Mucosa of descending colon (tissue), 3 donors: ENCODE results near the gene TNK1. TPM values are rescaled to one million over a fixed set of nuclear protein-coding genes. Genes with fewer than 3 reads are reported as not detected.

ENCODE experiments used
- ATAC-seq: fragments of 200-7000 bp; cut with Tn5 transposase; one replicate; pipeline ENCODE4 v1.9.1; 2020; ENCODE audit warnings: mild to moderate bottlenecking, moderate library complexity
- DNase-seq, 3 donors: peaks; one replicate each; pipeline ENCODE4 v3.0.0-alpha.2; 2020
- H3K36me3 ChIP-seq: fragments of 200-600 bp; one replicate; pipeline ENCODE4 v1.8.0; 2021; ENCODE audit warnings: low read depth, mild to moderate bottlenecking
- H3K4me1 ChIP-seq: fragments of 200-600 bp; one replicate; pipeline ENCODE4 v1.8.0; 2021; ENCODE audit warnings: low read depth, mild to moderate bottlenecking
- H3K4me3 ChIP-seq: fragments of 200-600 bp; one replicate; pipeline ENCODE4 v1.8.0; 2021; ENCODE audit warnings: mild to moderate bottlenecking
- H3K9me3 ChIP-seq: fragments of 200-600 bp; one replicate; pipeline ENCODE4 v1.8.0; 2021; ENCODE audit warnings: mild to moderate bottlenecking
- intact Hi-C, 2 donors: fragments of 100-400 bp; cut with DNase I in 1 of 2; cut with micrococcal nuclease in 1 of 2; formaldehyde crosslinking; loops; one replicate each; pipeline versions ENCODE4 v1.11.0 to v1.11.1; 2022; cut with DNase I, micrococcal nuclease
- total RNA-seq, 3 donors: library from RNA; stranded (reverse); fragmentation: NEBNext Ultra II Directional in 2 of 3; extraction: Animal tissue kit (Norgen Biotek cat#: 25700) in 2 of 3; gene quantifications; one replicate each; pipeline versions ENCODE4 v1.2.1 to v1.2.4, GENCODE V29; 2021 to 2023
- TF ChIP-seq, protein P1 (sequence below): fragments of 200-600 bp; IDR thresholded peaks from one replicate; pipeline ENCODE4 v1.8.0; 2022; ENCODE audit warnings: antibody characterized with exemption, mild to moderate bottlenecking
- donor health status: DM: no; HTN: no; CAD: no; lungs with moderate emphysema.
- donor health status: DM: no; HTN: no; CAD: no.
- donor health status: DM: no; HTN: yes; CAD: no.

The TNK1 gene
- total RNA-seq, 3 donors from 2014 or later: 16.4 to 29.5 (median 20.7) TPM

DNA sequence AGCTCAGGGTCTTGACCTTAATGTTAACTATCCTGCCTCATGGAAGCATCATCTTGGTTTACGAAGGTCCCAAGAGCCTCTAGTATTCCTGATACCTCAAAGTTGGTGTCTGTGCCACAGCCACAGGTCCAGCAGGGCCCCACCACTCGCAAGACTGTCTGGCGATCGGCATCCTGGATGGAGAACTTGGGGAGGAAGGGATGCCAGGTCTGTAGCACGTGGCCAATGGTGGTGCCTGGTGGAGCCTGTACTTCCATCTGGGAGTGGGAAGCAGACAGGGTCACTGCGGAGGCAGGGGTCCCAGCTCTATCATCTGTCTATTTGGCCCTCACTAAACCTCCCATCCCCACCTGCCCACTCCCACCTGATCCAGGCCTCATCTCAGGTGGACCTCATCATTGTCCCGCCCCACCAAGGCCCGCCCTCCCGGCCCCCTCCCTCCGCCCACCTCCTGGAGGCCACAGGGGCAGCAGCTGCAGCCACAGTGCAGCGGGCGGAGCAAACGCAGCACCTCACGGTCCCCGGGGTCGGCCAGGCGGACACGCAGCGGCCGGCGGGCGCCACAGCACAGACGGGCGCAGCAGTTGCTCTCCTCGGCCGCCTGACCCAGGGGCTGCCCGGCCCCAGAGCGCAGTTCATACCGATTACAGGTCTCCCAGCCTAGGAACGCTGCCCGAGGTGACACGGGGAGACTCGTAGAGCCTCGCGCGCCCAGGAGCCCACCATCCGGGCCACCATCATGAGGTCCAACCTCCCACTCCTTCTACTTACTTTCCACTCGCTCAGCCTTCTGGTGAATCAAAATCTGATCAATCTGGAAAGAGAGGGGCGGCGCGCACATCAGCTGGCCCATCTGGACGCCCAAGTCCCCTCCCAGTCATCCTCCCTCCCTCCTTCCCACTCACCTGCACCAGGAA lies 12.1 kb downstream of the TNK1 start:
- Histone ChIP-seq H3K4me3 (no peak overlapping the region), H3K4me1 (peaks cover 8% of the 10 kb centered on the region)
- DNase-seq: peak in 1 of 3 donors; percentile 40

DNA sequence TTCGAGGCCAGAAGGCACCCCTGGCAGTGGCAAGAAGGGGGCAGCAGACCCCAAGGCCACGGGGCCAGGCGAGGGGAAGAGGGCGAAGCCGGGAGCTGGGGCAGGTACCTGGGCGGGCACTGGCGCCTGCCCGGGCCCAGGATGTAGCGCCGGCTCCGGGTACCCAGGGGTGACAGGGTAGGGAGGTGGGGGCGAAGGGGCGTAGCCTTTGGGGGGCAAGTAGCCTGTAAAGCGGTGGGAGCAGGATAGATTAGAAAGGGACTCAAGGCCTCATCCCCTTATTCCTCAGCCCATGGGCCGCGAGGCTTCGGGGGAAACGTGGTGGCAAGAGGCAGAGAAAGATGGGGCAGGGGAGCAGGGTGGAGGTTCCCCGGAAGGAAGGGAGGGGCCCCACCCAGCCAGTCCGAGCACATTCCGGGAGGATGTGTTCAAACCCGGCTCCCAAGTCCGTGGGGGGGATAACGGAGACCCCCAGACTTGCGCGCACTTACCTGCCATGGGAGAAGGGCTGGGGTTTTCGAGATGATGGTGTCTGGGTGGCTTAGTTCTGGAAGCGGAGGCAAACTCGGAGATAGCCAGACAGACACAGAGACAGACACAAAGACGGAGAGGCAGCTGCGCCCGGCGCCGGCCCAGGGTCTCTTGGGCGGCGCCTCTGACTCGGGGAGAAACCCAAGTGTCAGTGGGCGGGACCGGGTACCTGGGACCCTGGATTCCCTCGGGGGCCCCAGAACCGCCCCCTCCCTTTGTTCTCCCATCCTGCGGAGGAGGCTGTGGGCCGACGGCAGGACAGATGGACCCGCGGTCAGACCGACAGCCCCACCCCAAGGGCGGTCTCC lies 12.9 kb downstream of the TNK1 start:
- Histone ChIP-seq H3K36me3 (no peaks in the 10 kb centered on the region), H3K4me1 (peaks cover 8% of the 10 kb centered on the region), H3K4me3 (peak overlapping the region; percentile 29), H3K9me3 (no peaks in the 10 kb centered on the region)
- ATAC-seq: peak; percentile 44
- intact Hi-C loops: no loop called here
- DNase-seq: peak in 2 of 3 donors; percentile 62 to 72
- TF ChIP-seq, protein P1, sequence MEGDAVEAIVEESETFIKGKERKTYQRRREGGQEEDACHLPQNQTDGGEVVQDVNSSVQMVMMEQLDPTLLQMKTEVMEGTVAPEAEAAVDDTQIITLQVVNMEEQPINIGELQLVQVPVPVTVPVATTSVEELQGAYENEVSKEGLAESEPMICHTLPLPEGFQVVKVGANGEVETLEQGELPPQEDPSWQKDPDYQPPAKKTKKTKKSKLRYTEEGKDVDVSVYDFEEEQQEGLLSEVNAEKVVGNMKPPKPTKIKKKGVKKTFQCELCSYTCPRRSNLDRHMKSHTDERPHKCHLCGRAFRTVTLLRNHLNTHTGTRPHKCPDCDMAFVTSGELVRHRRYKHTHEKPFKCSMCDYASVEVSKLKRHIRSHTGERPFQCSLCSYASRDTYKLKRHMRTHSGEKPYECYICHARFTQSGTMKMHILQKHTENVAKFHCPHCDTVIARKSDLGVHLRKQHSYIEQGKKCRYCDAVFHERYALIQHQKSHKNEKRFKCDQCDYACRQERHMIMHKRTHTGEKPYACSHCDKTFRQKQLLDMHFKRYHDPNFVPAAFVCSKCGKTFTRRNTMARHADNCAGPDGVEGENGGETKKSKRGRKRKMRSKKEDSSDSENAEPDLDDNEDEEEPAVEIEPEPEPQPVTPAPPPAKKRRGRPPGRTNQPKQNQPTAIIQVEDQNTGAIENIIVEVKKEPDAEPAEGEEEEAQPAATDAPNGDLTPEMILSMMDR: no peak

More for the DNA sequence above, 12.1 kb downstream of the TNK1 start:
- Histone ChIP-seq H3K36me3 (no peaks in the 10 kb centered on the region), H3K9me3 (no peaks in the 10 kb centered on the region)
- TF ChIP-seq, protein P1: no peak
- no peak for ATAC-seq
- intact Hi-C loops: no loop called here

GRCh38 chr17:7394452-7395191 lies 13.7 kb downstream of the TNK1 start, which contains the start of gene PLSCR3:
Gene PLSCR3, minus strand, starts transcription at chr17:7394525. Its CDS starts 415 bp downstream, at chr17:7394110.
- Histone ChIP-seq H3K4me1 (peaks cover 8% of the 10 kb centered on the region), H3K36me3 (no peaks in the 10 kb centered on the region), H3K4me3 (peak within 1 kb of the TSS; percentile 29), H3K9me3 (no peaks in the 10 kb centered on the region)
- intact Hi-C loops: no loop called here
- peak; percentile 96 for ATAC-seq
- DNase-seq: peak; percentile 90 to 93 (median 93)
- TF ChIP-seq, protein P1: no peak

GRCh38 chr17:7396147-7396546 lies 15.3 kb downstream of the TNK1 start:
- no peak overlapping the region for H3K4me3 ChIP-seq
- ATAC-seq (no peak), DNase-seq (no peak)
- no peaks in the 10 kb centered on the region for H3K9me3 ChIP-seq
- H3K36me3 ChIP-seq: no peaks in the 10 kb centered on the region
- TF ChIP-seq, protein P1: no peak
- H3K4me1 ChIP-seq: peaks cover 8% of the 10 kb centered on the region
- intact Hi-C loops: no loop called here

DNA sequence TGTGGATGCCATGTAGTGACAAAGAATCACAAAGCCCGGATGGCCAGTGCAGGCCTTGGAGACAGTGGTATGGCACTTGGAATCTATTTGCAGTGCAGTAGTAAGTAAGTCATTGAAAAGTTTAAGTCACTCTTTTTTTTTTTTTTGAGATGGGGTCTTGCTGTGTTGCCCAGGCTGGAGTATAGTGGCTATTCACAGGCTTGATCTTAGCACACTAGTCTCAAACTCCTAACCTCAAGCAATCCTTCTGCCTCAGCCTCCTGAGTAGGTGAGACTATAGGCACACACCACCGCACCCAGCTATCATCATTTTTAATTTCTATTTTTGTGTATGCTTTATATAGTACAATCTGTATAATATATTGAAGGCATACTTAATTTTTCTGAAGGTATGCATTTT lies 17.7 kb downstream of the TNK1 start:
- TF ChIP-seq, protein P1: no peak
- DNase-seq (no peak), ATAC-seq (no peak)
- H3K4me3 ChIP-seq: no peak overlapping the region
- no peaks in the 10 kb centered on the region for H3K9me3 ChIP-seq
- peaks cover 15% of the 10 kb centered on the region for H3K4me1 ChIP-seq
- no peaks in the 10 kb centered on the region for H3K36me3 ChIP-seq
- intact Hi-C loops: no loop called here
